HG02973 (cell line): Measurements from ENCODE around the gene ITPKA.

Experiments used
- ATAC-seq: cut with Tn5 transposase; IDR thresholded peaks from one replicate; pipeline ENCODE4 v1.9.1; 2021; ENCODE audit warnings: moderate library complexity; ENCODE audit not compliant: unreplicated experiment

The ITPKA gene

GRCh38 chr15:41489641-41490040 is 4.0 kb upstream of the ITPKA start:
- no peak for ATAC-seq

GRCh38 chr15:41490355-41490754 is 3.3 kb upstream of the ITPKA start:
- ATAC-seq: no peak

GRCh38 chr15:41491889-41492288 is 1.8 kb upstream of the ITPKA start:
- no peak for ATAC-seq

GRCh38 chr15:41492597-41493204 is 973 bp upstream of the ITPKA start:
- no peak for ATAC-seq

GRCh38 chr15:41493902-41494189 is 172 bp downstream of the ITPKA start:
- ATAC-seq: peak; percentile 17

GRCh38 chr15:41494190-41494921 is 682 bp downstream of the ITPKA start:
- ATAC-seq: peak; percentile 3

GRCh38 chr15:41494922-41495735 is 1.5 kb downstream of the ITPKA start:
- no peak for ATAC-seq

- no peak for ATAC-seq
Observed at GRCh38 chr15:41495736-41496599, 2.3 kb downstream of the ITPKA start.

- ATAC-seq: no peak
Observed at GRCh38 chr15:41498657-41499056, 5.0 kb downstream of the ITPKA start.

GRCh38 chr15:41499109-41499851 is 5.6 kb downstream of the ITPKA start:
- ATAC-seq: no peak

- no peak for ATAC-seq
Observed at GRCh38 chr15:41501191-41501917, 7.7 kb downstream of the ITPKA start.

- no peak for ATAC-seq
Observed at GRCh38 chr15:41501931-41502794, 8.5 kb downstream of the ITPKA start.

GRCh38 chr15:41502795-41503668 is 9.4 kb downstream of the ITPKA start:
- ATAC-seq: no peak

GRCh38 chr15:41503669-41504010 is 10.0 kb downstream of the ITPKA start:
- no peak for ATAC-seq

GRCh38 chr15:41504751-41505492 is 11.2 kb downstream of the ITPKA start:
- no peak for ATAC-seq

- no peak for ATAC-seq
Observed at GRCh38 chr15:41505776-41506175, 12.1 kb downstream of the ITPKA start.

GRCh38 chr15:41506796-41507341 is 13.2 kb downstream of the ITPKA start:
- no peak for ATAC-seq
